Measurements from ENCODE around the gene RBMS3. TPM values are rescaled to one million over a fixed set of nuclear protein-coding genes. Genes with fewer than 3 reads are reported as not detected.

Gene RBMS3
- total and polyA plus RNA-seq, 2 experiments from 2014 or later: 3.2 to 7.4 TPM

DNA sequence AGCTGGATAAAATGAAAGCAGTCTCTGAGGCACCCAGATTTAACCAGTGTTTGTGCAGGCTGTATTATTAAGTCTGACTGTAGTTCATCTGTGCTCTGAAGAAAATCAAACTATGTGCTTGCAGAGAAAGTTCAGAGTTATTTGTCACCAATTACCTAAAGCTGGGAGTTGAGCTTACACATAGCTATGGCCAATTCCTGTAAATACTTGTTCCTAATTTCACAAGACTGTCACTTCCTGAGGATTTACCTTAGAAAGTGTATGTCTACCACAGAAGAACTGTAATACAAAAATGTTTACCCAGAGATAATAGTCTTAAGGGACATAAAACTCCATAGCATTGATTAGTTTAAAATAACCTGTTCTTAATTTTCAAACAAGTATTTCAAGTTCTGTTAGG is 697.2 kb downstream of the RBMS3 start (continued):
- TF ChIP-seq, protein P1, sequence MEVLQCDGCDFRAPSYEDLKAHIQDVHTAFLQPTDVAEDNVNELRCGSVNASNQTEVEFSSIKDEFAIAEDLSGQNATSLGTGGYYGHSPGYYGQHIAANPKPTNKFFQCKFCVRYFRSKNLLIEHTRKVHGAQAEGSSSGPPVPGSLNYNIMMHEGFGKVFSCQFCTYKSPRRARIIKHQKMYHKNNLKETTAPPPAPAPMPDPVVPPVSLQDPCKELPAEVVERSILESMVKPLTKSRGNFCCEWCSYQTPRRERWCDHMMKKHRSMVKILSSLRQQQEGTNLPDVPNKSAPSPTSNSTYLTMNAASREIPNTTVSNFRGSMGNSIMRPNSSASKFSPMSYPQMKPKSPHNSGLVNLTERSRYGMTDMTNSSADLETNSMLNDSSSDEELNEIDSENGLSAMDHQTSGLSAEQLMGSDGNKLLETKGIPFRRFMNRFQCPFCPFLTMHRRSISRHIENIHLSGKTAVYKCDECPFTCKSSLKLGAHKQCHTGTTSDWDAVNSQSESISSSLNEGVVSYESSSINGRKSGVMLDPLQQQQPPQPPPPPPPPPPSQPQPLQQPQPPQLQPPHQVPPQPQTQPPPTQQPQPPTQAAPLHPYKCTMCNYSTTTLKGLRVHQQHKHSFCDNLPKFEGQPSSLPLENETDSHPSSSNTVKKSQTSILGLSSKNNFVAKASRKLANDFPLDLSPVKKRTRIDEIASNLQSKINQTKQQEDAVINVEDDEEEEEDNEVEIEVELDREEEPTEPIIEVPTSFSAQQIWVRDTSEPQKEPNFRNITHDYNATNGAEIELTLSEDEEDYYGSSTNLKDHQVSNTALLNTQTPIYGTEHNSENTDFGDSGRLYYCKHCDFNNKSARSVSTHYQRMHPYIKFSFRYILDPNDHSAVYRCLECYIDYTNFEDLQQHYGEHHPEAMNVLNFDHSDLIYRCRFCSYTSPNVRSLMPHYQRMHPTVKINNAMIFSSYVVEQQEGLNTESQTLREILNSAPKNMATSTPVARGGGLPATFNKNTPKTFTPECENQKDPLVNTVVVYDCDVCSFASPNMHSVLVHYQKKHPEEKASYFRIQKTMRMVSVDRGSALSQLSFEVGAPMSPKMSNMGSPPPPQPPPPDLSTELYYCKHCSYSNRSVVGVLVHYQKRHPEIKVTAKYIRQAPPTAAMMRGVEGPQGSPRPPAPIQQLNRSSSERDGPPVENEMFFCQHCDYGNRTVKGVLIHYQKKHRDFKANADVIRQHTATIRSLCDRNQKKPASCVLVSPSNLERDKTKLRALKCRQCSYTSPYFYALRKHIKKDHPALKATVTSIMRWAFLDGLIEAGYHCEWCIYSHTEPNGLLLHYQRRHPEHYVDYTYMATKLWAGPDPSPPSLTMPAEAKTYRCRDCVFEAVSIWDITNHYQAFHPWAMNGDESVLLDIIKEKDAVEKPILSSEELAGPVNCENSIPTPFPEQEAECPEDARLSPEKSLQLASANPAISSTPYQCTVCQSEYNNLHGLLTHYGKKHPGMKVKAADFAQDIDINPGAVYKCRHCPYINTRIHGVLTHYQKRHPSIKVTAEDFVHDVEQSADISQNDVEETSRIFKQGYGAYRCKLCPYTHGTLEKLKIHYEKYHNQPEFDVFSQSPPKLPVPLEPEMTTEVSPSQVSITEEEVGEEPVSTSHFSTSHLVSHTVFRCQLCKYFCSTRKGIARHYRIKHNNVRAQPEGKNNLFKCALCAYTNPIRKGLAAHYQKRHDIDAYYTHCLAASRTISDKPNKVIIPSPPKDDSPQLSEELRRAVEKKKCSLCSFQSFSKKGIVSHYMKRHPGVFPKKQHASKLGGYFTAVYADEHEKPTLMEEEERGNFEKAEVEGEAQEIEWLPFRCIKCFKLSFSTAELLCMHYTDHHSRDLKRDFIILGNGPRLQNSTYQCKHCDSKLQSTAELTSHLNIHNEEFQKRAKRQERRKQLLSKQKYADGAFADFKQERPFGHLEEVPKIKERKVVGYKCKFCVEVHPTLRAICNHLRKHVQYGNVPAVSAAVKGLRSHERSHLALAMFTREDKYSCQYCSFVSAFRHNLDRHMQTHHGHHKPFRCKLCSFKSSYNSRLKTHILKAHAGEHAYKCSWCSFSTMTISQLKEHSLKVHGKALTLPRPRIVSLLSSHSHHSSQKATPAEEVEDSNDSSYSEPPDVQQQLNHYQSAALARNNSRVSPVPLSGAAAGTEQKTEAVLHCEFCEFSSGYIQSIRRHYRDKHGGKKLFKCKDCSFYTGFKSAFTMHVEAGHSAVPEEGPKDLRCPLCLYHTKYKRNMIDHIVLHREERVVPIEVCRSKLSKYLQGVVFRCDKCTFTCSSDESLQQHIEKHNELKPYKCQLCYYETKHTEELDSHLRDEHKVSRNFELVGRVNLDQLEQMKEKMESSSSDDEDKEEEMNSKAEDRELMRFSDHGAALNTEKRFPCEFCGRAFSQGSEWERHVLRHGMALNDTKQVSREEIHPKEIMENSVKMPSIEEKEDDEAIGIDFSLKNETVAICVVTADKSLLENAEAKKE (CRISPR knock-in tag; IDR thresholded peaks at IDR 0.05): no peak
- TF ChIP-seq CREB1 (CRISPR knock-in tag; IDR thresholded peaks at IDR 0.05; ENCODE audit: low read depth): no peak
- TF ChIP-seq NANOG (IDR thresholded peaks at IDR 0.05; ENCODE audit: borderline replicate concordance): no peak
- no peak for TF ChIP-seq JUNB (IDR thresholded peaks at IDR 0.05; ENCODE audit: unreplicated experiment)
- TF ChIP-seq EZH2phosphoT487 (IDR thresholded peaks at IDR 0.05; ENCODE audit: unreplicated experiment): no peak
- no peak for TF ChIP-seq ZNF114 (CRISPR knock-in tag; IDR thresholded peaks at IDR 0.05)

DNA sequence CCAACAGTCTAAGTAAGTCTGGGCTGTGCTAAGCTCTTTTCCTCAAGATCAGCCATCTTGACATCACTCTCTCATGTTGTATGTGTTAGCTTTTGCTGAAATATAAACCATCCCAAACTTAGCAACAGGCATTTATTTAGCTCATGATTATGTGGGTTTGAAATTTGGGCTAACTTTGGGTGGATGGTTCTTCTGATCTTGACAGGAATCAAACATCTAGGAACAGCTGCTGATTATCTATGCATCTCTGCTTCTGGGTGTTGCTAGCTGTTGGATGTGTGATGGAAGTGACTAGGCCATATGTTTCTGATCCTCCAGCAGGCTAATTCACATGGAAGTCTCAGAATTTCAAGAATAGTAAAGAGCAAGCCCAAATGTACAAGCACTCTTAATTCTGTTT is 710.3 kb downstream of the RBMS3 start:
- ATAC-seq: no peak
- TF ChIP-seq ZNF331 (CRISPR knock-in tag; IDR thresholded peaks at IDR 0.05; ENCODE audit: low read depth): no peak
- no peak for TF ChIP-seq JUNB (IDR thresholded peaks at IDR 0.05; ENCODE audit: unreplicated experiment)
- TF ChIP-seq POLR2AphosphoS5 (IDR thresholded peaks at IDR 0.05; ENCODE audit: low read depth): no peak

More for the DNA sequence above, 710.3 kb downstream of the RBMS3 start:
- no peaks in the 10 kb centered on the region for H3K27me3 Mint-ChIP-seq (ENCODE audit: insufficient read depth, low read depth, poor library complexity)
- no peak overlapping the region for H3K27ac ChIP-seq (ENCODE audit: low read depth)
- no peaks in the 10 kb centered on the region for H3K27me3 ChIP-seq (ENCODE audit: insufficient read depth)
- peaks cover 10% of the 10 kb centered on the region for H3K9me3 Mint-ChIP-seq
- DNase-seq (ENCODE audit: low spot score): no peak
- peaks cover 11% of the 10 kb centered on the region; the same call in 1 of the 3 replicates for H3K36me3 Mint-ChIP-seq (ENCODE audit: low read depth)
- H3F3A ChIP-seq (replicated peaks; ENCODE audit: low read depth): no peaks in the 10 kb centered on the region
- no peaks in the 10 kb centered on the region for H3K4me1 Mint-ChIP-seq
- H2AFZ ChIP-seq: no peak overlapping the region
- H3K4me3 ChIP-seq: no peak overlapping the region
- peaks cover 8% of the 10 kb centered on the region; the same call in 1 of the 2 replicates for H3K9me2 ChIP-seq (ENCODE audit: insufficient read depth)
- no peak overlapping the region for H3K4me3 Mint-ChIP-seq
- no peak overlapping the region for H3K4me2 ChIP-seq
- H3K4me1 ChIP-seq (ENCODE audit: insufficient read depth): no peaks in the 10 kb centered on the region
- no peaks in the 10 kb centered on the region for H3K79me2 ChIP-seq (replicated peaks; ENCODE audit: insufficient read depth)
- no peak overlapping the region for H3K27ac Mint-ChIP-seq
- H4K20me1 ChIP-seq (replicated peaks; ENCODE audit: insufficient read depth): no peaks in the 10 kb centered on the region
- H3K36me3 ChIP-seq (ENCODE audit: insufficient read depth): no peaks in the 10 kb centered on the region
